ENCODE results near the gene LHFPL2. TPM values are rescaled to one million over a fixed set of nuclear protein-coding genes. Genes with fewer than 3 reads are reported as not detected.
"Not testable (repeated sequence)": the region's sequence is repeated elsewhere in the genome, so short reads cannot be mapped to it uniquely, and the experiment has no call there.

LHFPL2 gene
- polyA plus RNA-seq, 4 donors: 47.5 to 58.7 (median 54.6) TPM

DNA sequence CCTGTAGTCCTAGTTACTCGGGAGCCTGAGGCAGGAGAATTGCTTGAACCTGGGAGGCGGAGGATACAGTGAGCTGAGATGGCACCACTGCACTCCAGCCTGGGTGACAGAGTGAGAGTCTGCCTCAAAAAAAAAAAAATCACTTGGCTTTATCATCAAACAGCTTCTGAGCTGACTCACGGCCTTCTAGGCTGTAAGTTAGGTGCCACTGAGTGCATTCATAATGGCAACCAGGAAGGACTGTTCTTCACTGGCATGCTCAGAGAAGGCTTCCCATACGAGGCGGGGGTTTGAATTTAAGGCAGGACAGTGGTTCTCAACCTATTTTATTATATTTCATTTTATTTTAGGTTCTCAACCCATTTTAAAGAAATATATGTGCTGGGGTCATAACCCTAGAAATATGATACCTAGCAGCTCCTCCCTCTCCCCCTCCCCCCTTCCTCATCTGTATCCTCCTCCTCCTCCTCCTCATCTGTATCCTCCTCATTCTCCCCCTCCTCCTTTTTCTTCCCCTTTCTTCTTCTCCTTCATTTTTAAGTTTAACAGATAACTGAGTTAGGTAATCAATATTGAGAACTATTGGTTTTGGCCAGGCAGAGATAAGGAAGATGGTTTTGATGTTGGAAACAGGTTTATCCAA is 19.0 kb upstream of the LHFPL2 start:
- no peak for DNase-seq (ENCODE audit: low read depth in 4 of 4, low spot score in 3 of 4)

DNA sequence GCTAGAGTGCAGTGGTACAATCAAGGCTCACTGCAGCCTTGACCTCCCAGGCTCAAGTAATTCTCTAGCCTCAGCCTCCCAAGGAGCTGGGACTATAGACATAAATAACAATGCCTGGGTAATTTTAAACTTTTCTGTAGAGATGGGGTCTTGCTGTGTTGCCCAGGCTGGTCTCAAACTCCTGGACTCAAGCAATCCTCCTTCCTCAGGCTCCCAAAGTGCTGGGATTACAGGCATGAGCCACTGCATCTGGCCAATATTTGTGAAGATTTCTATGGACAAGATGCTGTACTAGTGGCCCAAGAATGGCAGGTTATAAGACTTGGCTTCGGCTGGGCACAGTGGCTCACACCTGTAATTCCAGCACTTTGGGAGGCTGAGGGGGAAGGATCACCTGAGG is 18.4 kb upstream of the LHFPL2 start:
- not testable (repeated sequence) for DNase-seq (ENCODE audit: low read depth in 4 of 4, low spot score in 3 of 4)

DNA sequence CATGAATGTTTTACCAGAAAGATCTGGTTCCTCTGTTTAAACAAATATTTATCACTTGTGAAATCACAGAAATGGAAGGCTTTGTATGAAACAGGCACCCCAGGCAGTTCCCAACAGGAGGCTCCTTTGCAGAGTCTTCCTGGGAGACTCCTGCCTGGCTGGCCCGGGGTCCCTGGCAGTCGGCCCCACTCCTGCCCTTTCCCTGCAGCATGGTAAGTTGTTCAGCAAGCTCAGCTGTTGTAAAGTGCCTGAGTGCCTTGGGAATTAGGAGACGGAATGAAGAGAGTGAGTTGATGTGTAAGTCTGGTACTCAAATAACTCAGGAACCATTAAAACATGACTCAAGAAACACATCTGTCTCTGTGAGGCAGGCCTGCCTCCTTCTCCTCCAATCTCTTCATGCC is 17.5 kb upstream of the LHFPL2 start:
- no peak for DNase-seq (ENCODE audit: low read depth in 4 of 4, low spot score in 3 of 4)

DNA sequence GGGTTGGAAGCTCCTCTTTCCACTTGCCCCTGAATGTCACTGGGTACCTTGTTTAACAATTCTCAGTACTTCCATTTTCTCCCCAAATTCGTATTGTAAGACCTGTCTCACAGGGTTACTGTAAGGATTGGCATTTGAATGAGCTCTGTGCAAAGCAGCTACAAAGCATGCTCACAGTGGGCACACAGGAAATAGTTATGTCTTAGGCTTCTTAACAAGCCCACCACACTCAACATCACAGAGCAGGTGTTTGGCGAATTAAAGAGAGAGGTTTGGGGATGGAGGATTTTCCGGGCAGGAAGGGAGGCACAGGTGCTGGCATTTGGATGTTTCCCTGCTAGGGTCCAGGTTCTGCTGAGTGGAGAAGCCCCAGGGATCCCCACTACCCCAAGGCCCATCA is 17.0 kb upstream of the LHFPL2 start:
- no peak for DNase-seq (ENCODE audit: low read depth in 4 of 4, low spot score in 3 of 4)

DNA sequence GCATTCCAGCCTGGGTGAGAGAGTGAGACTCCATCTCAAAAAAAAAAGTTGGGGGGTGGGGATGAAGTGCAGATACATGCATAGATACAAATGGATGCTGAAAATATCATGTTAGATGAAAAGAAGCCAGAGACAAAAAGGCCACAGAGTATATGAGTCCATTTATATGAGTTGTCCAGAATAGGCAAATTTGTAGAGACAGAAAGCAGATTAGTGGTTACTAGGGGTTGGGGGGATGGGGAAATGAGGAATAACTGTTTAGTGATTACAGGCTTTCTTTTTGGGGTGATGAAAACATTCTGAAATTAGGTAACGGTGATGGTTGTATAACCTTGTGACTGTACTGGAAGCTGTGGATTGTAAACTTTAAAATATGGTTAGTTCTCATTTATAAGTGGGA is 13.8 kb upstream of the LHFPL2 start:
- no peak for DNase-seq (ENCODE audit: low read depth in 4 of 4, low spot score in 3 of 4)

DNA sequence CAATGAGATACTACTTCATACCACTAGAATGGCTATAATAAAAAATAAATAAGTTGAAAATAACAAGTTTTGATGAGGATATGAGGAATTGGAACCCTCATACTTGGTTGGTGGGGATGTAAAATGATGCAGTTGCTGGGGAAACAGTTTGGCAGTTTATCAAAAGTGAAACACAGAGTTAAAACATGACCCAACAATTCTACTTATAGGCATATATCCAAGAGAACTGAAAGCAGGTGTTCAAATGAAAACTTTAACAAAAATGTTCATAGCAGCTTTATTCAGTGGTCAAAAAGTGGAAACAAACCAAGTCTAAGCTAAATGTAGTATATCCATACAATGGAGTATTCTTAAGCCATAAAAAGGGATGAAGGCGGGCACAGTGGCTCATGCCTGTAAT is 13.1 kb upstream of the LHFPL2 start:
- DNase-seq (ENCODE audit: low read depth in 4 of 4, low spot score in 3 of 4): no peak

DNA sequence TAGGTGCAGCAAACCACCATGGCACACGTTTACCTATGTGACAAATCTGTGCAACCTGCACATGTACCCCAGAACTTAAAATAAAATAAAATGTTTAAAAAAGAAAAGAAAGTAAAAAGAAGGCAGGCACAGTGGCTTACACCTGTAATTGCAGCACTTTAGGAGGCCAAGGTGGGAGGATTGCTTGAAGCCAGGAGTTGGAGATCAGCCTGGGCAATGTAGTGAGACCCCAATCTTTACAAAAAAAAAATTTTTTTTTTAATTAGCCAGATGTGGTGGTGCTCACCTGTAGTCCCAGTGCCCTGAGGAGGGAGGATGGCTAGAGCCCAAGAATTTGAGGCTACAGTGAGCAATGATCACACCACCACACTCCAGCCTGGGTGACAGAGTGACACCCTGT is 12.5 kb upstream of the LHFPL2 start:
- DNase-seq (ENCODE audit: low read depth in 4 of 4, low spot score in 3 of 4): no peak

DNA sequence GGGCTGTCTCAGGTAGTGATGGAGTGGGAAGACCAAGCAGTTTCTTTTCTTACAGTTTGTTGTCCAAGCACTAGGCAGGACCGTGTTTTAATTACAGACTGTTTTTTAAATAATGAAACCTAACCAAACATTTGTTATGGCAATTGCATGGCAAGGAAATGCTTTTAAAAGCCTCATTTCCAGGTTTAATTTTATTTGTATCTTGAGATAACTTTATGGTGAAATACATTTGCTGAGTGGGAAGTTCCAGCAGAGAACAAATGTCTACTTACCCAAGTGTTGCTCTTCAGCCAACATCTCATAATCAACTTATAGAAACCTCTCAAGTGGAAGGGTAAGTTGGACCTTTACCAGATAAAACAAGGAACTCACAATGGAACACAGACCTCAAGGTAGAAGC is 11.8 kb upstream of the LHFPL2 start:
- DNase-seq (ENCODE audit: low read depth in 4 of 4, low spot score in 3 of 4): no peak

DNA sequence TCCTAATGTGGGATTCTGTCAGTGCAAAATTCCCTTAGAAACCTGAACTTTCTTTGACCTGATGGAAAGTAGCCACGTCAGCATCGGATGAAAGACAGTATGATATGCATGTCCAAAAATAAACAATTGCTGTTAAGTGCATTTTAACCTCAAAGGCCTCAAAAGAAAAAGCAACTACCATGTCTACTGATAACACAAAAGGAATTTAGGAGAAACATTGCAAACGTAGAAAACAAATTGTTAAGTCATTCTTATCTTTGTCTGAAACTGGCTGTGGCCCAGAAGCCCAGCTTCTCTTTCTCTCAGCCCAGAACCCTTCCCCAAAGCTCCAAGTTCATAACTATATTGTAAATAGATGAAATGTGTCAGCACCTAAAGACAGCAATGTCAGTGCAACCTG is 11.1 kb upstream of the LHFPL2 start:
- no peak for DNase-seq (ENCODE audit: low read depth in 4 of 4, low spot score in 3 of 4)

DNA sequence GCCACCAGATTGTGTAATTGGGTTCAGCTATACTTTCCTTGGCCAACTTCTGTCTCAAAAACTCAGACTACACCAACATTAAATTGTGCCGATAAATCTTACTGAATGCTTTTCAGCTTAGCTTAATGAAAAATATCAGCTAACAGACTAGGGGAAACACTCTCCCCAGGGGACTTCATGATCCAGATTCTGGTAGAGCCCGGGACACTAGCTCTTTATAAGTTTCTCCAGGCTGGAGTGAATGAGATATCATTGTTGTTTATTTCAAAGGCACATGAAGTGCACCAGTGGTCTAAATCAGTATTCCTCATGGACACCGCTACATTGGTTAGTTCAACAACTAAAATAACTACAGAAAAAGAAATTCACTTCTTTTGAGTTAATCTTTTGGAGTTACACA is 10.5 kb upstream of the LHFPL2 start:
- DNase-seq (ENCODE audit: low read depth in 4 of 4, low spot score in 3 of 4): no peak

DNA sequence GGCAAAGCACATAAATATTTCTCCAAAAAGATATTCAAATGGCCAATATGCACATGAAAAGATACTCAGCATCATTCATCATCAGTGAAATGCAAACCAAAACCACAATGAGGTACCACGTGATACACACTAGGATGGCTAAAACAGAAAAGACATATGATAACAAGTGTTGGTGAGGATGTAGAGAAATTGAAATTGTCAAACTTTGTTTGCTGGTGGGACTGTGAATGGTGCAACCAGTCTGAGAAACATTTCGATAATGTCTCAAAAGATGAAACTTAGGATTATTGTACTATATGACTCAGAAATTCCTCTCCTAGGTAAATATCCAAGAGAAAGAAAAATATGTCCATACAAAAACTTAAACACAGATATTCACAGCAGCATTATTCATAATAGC is 8.6 kb upstream of the LHFPL2 start:
- DNase-seq (ENCODE audit: low read depth in 4 of 4, low spot score in 3 of 4): no peak

DNA sequence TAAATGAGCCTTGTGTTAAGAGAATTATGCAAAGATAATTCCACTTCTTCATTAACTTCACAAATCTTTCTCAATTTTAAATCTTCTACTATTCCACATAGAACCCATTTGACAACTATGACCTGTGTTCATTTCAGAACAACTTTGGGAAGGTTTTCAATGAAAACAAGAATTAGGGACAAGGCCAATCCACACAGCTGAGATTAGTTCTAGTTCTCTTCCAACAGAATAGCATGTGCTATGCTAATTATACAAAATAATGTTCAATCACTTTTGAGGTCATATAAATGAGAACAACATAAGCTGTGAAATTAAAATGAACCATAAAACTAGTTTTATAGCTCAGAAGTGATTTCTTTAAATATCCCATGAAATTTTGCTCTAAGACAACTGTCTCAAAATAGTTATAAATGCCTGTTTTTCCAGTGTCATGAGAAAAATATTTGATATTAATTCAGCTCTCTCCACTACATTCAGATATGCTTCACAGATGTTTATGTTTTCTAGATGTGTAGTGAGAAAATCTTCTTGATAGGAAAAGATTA is 7.2 kb upstream of the LHFPL2 start:
- DNase-seq (ENCODE audit: low read depth in 4 of 4, low spot score in 3 of 4): no peak

DNA sequence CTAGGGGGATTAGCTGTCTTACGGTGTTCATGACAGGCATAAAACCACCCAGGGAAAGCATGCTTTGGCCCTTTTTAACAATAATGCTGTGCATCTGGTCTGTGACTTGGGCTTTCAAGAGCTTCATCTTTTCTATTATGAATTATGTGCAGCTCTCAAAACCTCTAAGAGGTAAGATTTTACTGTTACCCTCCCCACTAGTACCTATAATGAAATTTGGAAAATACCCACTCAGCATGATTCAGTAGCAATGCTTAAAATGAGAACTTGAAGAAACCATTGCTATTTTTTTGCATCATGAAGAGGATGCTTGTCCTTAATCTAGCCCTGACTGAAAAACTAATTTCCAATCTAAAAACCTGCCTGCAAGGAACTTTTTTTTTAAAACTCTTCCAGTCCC is 5.8 kb upstream of the LHFPL2 start:
- no peak for DNase-seq (ENCODE audit: low read depth in 4 of 4, low spot score in 3 of 4)

DNA sequence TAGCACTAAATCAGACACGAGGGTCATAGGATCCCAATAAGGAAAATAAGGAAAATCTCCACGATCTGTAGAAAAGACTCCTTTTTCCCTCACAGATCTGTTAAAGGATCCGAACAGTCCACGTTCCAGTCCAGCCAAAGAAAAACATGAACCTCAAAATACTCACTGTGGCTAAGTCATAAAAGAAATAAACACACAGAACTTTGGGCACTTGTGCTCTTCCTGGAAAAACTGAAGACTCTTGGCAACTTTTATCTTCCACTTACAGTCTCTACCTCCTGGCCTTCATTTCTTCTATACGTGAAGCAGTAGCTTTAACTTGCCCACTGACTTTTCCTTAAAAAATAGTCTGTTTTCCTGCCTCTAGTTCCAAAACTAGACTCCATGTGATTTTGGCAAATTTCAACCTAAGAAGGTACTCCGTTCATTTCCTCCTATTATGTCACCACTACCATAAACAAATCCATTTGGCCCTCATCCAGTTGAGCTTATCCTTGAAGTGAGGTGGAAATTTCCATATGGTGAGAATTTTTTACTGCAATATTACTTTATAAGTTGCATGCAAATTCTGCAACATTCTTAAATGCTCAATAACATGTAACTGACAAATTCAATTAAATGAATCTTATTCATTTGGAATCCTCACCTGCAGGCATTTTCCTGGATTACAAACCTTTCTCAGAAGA is 5.3 kb upstream of the LHFPL2 start:
- DNase-seq (ENCODE audit: low read depth in 4 of 4, low spot score in 3 of 4): no peak

DNA sequence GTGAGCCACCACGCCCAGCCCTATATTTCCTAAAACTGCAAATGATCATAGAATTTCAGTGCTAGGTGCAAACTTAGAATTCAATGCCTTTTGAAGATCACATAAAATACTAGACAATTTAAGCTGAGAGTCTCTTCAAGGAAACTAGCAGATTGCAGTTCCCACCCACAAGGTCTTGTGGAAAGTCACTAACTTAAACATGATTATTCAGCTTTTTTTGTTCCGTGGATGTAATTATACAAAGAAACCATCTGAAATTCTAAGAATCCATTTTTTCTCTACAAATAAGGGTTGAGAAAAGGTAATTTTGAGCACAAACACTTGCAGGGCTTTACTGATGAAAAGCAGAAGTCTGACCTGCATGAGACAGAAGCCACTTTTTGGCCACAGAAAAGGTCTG is 4.5 kb upstream of the LHFPL2 start:
- no peak for DNase-seq (ENCODE audit: low read depth in 4 of 4, low spot score in 3 of 4)

DNA sequence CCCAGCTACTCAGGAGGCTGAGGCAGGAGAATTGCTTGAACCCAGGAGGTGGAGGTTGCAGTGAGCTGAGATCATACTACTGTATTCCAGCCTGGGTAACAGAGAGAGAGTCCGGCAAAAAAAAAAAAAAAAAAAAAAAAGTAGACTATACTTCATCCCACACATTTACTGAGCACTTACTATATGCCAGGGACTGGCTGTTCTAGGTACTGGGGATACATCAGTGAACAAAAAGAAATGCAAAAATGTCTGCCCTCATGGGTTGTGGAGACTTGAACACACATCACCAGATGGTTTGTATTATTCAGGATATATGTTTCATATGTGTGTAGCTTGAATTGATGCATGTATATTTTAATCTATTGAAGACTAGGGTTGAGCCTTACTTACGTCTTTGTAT is 2.9 kb upstream of the LHFPL2 start:
- no peak for DNase-seq (ENCODE audit: low read depth in 4 of 4, low spot score in 3 of 4)

DNA sequence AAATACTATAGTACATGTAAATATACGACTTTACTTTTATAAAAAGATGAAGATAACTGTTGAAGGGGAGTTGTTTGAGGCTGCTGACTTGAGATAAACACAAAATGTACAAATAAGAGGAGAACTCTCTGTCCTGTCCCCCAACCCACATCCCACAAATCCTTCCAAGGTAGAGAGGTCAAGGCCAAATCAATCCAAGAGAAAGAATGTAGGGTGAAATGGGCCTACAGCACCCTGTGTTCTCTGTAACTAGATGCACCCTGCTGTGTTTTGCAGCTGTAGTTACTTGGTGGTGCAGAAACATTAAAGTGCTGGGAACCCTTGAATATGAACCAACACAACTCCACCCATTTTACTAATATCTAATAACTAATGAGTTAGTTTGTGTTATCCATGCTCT is 2.0 kb upstream of the LHFPL2 start:
- no peak for DNase-seq (ENCODE audit: low read depth in 4 of 4, low spot score in 3 of 4)

DNA sequence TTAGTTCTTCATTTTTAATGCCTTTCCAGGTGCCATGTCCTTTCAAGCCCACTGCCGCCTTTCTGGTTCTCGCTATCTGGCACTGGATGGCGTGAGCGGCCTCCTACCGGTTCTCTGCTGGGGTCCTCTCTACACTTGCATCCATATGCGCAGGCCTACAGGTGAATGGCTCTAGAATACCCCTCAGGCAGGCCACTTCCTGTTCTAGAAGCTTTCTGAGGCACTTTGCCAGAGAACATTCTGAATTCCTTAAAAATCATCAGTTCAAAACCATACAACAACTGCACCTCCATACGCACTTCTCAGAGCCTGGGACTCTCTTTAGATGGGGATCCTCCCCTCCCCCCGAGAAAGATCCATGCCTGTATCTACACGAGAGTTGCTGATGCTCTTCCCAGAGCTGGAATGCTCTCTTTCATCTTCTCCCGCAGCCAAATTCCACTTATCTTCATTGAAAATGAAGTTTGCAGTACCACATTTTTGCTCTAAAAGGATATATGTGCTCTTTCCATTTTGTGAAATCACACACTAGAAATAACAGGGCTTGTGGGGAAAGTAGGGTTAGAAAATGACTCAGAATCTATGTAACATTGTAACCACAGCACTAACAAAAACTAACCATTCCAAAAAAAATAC is 1.4 kb upstream of the LHFPL2 start:
- DNase-seq (ENCODE audit: low read depth in 4 of 4, low spot score in 3 of 4): no peak

DNA sequence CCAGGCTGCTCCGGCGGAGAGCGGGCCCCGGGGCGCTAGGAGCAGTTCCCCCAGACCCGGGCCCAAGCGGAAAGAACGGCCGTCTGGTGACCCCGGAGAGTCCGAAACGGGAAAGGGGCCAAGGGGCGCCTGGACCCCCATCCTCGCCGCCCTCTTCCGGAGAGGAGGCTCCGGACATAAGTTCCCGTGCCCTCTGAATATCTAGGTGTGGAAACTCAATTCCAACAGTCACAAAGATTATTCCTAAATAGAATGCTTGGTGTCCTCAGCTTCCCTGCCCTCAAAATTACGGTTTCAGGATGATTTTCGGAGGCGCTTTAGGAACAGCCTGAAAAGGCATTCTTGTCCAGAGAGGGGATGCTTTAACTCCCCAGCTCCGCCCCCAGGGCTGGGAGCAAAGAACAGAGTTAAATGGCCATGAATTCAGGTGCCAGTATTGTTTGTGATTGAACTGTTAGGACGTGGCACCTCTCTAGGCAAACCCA is 681 bp upstream of the LHFPL2 start:
- no peak for DNase-seq (ENCODE audit: low read depth in 4 of 4, low spot score in 3 of 4)

DNA sequence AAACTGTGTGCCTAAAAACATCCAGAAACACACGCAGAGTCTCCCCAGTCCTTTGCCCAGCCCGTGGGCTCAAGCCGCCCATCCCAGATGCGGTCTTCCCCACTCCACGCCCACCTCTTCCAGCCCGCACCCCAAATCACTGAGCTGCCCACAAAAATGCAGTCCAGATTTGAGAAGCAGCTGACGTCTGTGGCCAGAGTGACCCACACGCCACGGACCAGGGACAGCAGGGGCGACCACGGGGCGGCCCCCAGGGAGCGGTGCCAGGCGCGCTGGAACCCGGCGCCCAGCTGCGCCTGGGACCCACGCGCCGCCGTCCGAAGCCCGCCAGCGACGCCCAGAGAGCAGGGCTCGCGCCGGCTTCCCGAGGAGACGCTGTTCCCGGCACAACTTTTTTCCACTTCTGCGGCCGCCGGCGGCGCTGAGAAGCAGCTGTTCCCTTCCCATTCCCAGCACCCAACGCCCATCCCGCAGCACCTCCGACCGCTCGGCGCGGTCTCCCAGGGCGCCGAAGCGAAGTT is 674 bp downstream of the LHFPL2 start:
- DNase-seq (ENCODE audit: low read depth in 4 of 4, low spot score in 3 of 4): no peak

DNA sequence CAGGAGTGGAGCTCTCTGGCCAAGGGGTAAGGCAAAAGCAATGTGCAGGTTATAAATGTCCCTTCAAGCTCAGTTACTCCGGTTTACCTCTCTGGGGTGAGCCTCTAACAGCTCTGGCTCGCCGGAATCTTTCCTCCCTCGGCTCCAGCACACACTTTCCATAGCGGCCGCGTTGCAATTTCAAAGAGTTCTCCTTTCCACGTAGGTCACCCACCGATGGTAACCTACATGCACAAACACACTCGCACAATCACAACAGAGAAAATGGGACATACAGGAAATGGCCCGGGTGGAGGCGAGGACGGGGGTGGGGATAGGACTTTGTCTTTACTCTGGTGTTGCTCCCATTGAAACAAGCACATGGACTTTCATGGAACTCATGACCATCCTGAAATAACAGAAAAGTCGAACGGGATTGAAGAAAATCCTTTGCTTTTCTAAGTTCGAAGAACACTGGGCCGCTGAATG is 1.2 kb downstream of the LHFPL2 start:
- no peak for DNase-seq (ENCODE audit: low read depth in 4 of 4, low spot score in 3 of 4)
